Stimulated activated CD4-positive, alpha-beta T cell treated with anti-CD3 and anti-CD28 coated beads, TNF-alpha, amount 100 ng/mL, for 4 hours (primary cell): ENCODE data around the gene PPARA.
A peak's percentile ranks its signal among the peaks of the same experiment; 100 is the strongest.

Experiments
- DNase-seq, 3 experiments: peaks; one replicate each; pipeline ENCODE4 v3.0.0-alpha.2; 2020; ENCODE audit warnings: low read depth in 3 of 3

The PPARA gene

DNA sequence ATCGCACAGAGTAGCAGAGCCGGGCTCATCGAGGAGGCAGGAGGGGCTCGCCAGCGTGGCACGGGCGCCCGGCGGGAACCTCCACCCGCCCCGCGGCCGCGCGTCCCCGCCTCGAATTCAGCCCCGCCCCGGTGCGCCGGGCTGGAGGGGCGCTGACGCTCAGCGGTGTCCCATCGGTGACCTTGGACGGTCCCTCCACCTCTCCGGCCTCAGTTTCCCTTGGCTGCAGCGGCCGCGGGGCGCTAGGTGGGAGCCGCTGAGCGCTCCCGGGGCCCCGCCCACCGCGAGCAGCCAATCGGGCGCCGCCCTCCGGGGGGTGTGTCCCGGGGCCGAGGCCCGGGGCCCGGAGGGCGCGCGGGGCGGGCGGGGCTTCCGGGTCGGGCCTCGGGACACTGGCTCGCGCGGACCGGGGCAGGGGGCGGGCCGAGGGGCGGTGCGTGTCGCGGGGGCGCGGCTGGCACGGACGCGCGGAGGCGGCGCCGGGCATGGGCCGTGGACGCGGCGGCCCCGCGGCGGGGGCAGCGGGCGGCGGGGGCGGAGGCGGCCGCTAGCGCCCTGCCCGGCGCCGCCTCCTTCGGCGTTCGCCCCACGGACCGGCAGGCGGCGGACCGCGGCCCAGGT, at the start of gene PPARA:
Gene PPARA, plus strand, starts transcription at position 493 of the 621 bp plus-strand sequence. CDS start 47,858 bp downstream, outside the sequence.
- DNase-seq: peak; percentile 61 to 83 (median 68)

DNA sequence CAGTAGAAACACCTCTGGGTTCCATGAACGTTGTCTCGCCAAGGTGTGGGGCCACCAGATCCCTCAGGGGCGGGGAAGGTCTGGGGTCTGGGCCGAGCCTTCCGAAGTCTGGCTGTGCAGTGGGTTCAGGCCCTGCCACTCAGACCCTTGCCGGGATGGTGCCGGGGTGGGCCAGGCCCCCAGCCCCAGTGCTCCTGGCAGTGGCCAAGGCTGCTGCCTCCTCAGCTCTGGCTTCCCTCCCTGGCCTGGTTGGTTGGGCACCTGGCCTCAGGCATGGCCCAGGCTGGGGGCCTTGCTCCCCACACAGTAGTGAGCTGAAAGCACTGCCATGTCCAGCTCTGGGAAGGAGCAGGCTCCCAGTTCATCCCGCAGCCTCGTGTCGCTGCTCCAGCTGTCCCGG, 48.2 kb upstream of the PPARA start:
- no peak for DNase-seq

- no peak for DNase-seq
These were observed 47.6 kb upstream of the PPARA start for GRCh38 chr22:46102752-46103151.

- no peak for DNase-seq
These were observed 47.1 kb upstream of the PPARA start for GRCh38 chr22:46103181-46103580.

- DNase-seq: no peak
These were observed 46.7 kb upstream of the PPARA start for GRCh38 chr22:46103664-46104063.

- DNase-seq: no peak
These were observed 46.0 kb upstream of the PPARA start for GRCh38 chr22:46104170-46104880.

DNA sequence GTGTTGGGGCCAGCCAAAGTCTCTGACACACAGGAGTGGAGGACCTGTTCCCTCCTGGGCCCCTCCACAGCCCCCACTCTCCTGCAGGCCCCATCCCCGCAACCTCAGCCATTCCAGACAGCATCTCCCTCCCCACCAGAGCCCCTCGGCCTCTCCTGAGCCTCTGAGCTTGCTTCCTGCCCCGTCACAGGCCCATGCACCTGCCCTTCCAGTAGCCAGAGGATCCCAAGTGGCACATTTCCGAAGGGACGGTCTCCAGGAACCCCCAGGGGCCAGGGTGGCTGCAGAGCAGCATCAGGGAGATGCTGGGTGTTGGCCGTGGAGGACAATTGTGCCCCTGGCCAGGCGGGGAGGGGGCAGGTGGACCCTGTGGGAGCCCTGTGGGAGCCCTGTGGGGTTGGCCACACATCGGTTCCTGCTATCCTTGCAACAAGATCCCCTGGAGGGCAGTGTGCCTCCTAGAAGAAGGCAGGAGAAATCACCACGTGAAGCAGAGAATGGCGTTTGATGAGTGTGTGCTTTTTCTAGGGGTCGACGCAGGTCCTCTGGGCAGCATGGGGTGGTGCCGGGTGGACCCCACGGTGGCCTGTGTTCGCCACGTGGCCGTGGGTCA, 45.3 kb upstream of the PPARA start:
- DNase-seq: no peak

DNA sequence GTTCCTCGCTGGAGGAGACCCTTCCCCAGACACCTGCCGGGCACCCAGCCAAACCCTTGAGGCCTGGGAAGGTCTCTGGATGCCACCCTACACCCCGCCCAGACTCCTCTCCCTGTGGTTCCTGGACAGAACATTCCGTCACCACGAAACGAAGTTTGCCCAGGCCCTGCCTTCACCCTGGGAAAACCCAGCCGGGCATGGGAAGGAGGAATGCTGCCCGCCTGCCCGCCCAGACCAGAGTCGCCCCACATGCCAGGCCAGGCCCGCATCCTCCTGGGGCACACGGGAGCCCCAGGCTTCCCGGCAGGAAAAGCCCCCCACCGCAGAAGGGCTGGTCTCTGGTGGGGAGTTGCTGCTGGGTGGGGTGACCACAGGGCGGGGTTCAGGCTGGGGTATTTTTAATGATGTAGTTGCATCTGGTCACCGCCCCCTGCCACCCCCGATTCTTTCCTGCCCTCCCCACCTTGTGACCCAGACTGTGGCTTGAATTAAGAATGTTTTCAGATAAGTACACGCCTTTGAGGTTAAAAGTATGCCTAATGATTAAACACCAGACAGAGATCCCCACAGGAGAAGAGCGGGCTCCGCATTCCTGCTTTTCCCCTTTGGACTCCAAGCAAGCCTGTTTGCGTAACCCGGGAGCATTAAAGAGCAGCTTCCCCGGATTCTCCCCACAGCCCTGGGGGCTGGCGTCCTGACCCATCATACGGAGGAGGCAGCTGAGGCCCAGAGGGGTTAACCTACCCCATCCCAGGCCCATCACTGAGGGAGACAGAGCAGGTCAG, 44.6 kb upstream of the PPARA start:
- no peak for DNase-seq

DNA sequence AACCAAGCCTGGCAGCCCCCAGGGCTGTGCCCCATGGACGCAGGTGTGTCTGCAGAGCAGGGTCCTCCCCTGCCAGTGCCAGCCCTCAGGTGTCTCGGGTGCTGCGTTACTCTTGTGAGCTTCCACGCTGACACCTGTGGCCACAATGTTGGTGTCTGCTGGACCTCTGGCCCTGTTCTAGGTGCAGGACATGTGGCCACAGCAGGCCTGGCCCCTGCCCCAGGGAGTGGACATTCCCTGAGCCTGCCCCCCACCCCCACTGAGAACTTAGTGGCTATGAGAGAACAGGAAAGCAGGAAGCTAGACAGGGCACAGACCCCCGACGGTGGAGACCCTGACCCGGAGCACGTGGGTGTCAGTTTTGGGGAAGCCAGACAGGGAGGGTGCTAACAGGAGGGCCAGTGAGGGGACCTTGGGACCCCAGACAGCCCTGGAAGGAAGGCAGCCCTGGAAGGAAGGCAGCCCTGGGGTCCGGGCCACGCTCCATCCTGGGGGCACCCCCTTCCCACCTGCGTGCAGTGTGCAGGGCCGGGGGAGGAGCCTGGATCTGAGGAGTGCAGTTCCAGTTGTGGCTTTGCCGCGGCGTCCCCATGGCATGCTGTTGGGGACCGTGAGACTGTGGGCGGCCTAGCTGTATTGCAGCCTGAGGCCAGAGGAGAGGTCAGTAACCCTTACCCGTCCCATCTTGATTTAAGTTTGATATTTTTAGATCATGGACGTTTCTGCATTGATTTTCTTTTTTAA, 43.9 kb upstream of the PPARA start:
- no peak for DNase-seq

- DNase-seq: no peak
These were observed 43.1 kb upstream of the PPARA start for GRCh38 chr22:46107089-46107664.

GRCh38 chr22:46107753-46108563, 42.4 kb upstream of the PPARA start:
- DNase-seq: no peak

- DNase-seq: no peak
These were observed 41.5 kb upstream of the PPARA start for GRCh38 chr22:46108564-46109473.

- no peak for DNase-seq
These were observed 40.8 kb upstream of the PPARA start for GRCh38 chr22:46109474-46110003.

GRCh38 chr22:46110215-46110614, 40.1 kb upstream of the PPARA start:
- DNase-seq: no peak

GRCh38 chr22:46111645-46112306, 38.5 kb upstream of the PPARA start:
- no peak for DNase-seq

DNA sequence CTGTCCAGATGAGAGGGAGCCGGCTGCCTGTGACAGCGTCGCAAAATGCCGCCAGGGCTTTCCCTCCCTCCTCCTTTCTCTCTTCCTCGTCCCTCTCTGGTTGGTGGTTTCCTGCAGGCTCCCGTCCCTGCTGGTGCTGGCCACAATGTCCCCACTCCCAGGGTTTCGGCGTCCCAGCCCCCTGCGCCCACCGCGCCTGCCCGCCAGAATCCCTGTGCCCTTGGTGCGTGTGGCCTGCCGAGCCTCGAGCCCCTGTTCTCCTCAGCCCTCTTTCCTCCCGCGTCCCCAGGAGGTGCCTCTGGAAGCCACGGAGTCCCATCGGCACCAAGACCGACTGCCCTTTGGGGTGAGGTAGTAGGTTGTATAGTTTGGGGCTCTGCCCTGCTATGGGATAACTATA, 37.9 kb upstream of the PPARA start:
- DNase-seq: no peak

DNA sequence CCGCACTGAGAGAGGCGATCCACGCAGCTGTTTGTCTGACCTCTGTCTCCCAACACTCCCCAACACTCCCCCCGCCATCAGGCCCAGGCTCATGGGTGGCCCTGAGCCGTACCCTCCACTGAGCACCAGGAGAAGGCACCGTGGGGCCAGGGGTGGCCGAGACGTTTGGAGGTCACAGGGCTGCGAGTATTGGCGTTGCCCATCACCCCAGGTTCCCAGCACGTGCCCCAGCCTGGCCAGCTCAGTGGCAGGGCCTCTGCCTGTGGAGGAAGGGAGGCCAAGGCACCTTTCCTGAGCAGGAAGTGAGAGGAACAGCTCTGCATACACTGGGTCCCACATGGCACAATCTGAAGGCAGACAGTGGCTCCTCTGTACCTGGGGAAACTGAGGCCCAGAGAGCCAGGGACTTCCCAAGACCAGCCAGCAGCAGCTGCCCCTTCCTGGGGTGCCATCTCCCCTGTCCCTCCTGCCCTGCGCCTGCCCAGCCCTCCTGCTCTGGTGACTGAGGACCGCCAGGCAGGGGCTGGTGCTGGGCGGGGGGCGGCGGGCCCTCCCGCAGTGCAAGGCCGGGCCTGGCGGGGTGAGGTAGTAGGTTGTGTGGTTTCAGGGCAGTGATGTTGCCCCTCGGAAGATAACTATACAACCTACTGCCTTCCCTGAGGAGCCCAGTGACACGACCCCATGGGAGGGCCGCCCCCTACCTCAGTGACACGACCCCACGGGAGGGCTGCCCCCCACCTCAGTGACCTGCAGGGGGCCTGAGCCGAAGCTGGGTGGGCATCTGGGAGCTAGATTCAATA, 37.0 kb upstream of the PPARA start:
- DNase-seq: no peak
